GM12873 (cell line): ENCODE results near the gene RARB.

Experiments used
- TF ChIP-seq, protein P1 (sequence below): IDR thresholded peaks from 2 replicates; pipeline ENCODE4 v1.5.1; 2012; ENCODE audit warnings: low read depth, mild to moderate bottlenecking, moderate library complexity, low read length, control low read depth; ENCODE audit not compliant: insufficient read depth; ENCODE audit errors: missing control alignments

Gene RARB

DNA sequence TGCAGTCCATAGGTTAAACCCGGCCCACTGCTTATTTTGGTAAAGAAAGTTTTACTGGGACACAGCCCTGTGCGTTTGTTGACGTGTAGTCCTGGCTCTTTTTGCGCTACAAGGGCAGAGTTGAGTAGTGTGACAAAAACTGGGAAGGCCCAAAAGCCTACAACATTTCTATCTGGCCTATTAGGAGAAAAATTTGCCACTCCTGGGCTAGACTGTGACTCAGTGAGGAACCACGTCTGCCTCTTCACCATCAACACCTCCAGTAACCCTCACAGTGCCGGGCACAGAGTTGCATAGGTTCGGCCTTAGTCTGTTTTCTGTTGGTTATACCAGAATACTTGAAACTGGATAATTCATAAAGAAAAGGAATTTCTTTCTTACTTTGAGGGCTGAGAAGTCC, 126.3 kb downstream of the RARB start:
- TF ChIP-seq, protein P1, sequence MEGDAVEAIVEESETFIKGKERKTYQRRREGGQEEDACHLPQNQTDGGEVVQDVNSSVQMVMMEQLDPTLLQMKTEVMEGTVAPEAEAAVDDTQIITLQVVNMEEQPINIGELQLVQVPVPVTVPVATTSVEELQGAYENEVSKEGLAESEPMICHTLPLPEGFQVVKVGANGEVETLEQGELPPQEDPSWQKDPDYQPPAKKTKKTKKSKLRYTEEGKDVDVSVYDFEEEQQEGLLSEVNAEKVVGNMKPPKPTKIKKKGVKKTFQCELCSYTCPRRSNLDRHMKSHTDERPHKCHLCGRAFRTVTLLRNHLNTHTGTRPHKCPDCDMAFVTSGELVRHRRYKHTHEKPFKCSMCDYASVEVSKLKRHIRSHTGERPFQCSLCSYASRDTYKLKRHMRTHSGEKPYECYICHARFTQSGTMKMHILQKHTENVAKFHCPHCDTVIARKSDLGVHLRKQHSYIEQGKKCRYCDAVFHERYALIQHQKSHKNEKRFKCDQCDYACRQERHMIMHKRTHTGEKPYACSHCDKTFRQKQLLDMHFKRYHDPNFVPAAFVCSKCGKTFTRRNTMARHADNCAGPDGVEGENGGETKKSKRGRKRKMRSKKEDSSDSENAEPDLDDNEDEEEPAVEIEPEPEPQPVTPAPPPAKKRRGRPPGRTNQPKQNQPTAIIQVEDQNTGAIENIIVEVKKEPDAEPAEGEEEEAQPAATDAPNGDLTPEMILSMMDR = no peak

GRCh38 chr3:25555695-25556437, 127.8 kb downstream of the RARB start:
- TF ChIP-seq, protein P1 = no peak

DNA sequence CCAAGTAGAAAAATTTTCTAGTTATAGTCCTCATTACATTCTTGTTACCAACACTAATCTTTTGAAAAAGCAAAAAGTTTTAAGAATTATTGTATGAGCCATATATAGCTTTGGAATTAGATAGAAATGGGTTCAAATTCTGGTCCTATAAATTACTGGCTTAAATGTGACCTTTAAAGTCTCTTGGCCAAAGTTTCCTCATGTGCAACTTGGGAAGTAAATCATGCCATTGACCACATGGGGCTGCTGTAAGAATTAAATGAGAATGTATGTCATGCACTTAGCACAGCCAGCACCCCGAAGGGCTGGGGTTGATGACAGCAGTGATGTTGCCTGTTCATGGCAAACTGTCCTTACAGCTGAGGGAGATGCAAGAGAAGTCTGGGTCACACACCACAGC, 128.4 kb downstream of the RARB start:
- TF ChIP-seq, protein P1 = no peak

GRCh38 chr3:25557694-25558093, 129.6 kb downstream of the RARB start:
- TF ChIP-seq, protein P1 = no peak

- TF ChIP-seq, protein P1 = no peak
Observed at GRCh38 chr3:25558121-25558520, 130.1 kb downstream of the RARB start.

GRCh38 chr3:25558796-25559195, 130.7 kb downstream of the RARB start:
- TF ChIP-seq, protein P1 = no peak

GRCh38 chr3:25563601-25564000, 135.5 kb downstream of the RARB start:
- TF ChIP-seq, protein P1 = no peak
